HepG2 (cell line): ENCODE data around the gene SOX12. TPM values are rescaled to one million over a fixed set of nuclear protein-coding genes. Genes with fewer than 3 reads are reported as not detected.

Experiments
- AGO2 ChIP-seq: fragments of 200-400 bp; formaldehyde crosslinking; optimal IDR thresholded peaks from 2 replicates; pipeline ENCODE3; 2017; ENCODE audit warnings: mild to moderate bottlenecking, low read depth, low read length, moderate library complexity
- BRD4 ChIP-seq: sonication (generic); formaldehyde crosslinking; IDR thresholded peaks from 2 replicates; pipeline ENCODE4 v1.4.0; 2020; ENCODE audit warnings: missing genetic modification reagents
- CCAR2 ChIP-seq: fragments of 200-400 bp; formaldehyde crosslinking; optimal IDR thresholded peaks from 2 replicates; pipeline ENCODE3; 2018; ENCODE audit warnings: low read depth, mild to moderate bottlenecking, low read length, moderate library complexity
- DNMT1 ChIP-seq: sonication (generic); formaldehyde crosslinking; IDR thresholded peaks from 2 replicates; pipeline ENCODE4 v1.5.1; 2020; ENCODE audit warnings: mild to moderate bottlenecking, missing genetic modification reagents
- GPN1 ChIP-seq: sonication (generic); formaldehyde crosslinking; IDR thresholded peaks from 2 replicates; pipeline ENCODE4 v1.5.1; 2020; ENCODE audit warnings: missing genetic modification reagents, borderline replicate concordance
- HNRNPLL ChIP-seq: fragments of 200-400 bp; formaldehyde crosslinking; IDR thresholded peaks from 2 replicates; pipeline ENCODE4 v1.6.1; 2017; ENCODE audit warnings: mild to moderate bottlenecking, low read depth, low read length; ENCODE audit not compliant: poor library complexity, severe bottlenecking
- IKZF1 ChIP-seq: fragments of 450-650 bp; IDR thresholded peaks from 2 replicates; pipeline ENCODE4 v1.7.1; 2016
- NCOA5 ChIP-seq: sonication (generic); formaldehyde crosslinking; IDR thresholded peaks from 2 replicates; pipeline ENCODE4 v1.4.0; 2020; ENCODE audit warnings: missing genetic modification reagents
- PAF1 ChIP-seq: IDR thresholded peaks from 2 replicates; pipeline ENCODE4 v1.6.1; 2016; ENCODE audit warnings: missing genetic modification reagents, missing compliant biosample characterization
- PBX3 ChIP-seq: sonication (generic); formaldehyde crosslinking; IDR thresholded peaks from 2 replicates; pipeline ENCODE4 v1.8.1; 2023; ENCODE audit warnings: missing genetic modification reagents, inconsistent platforms, borderline replicate concordance
- SALL1 ChIP-seq: sonication (generic); formaldehyde crosslinking; IDR thresholded peaks from 2 replicates; pipeline ENCODE4 v1.8.0; 2022; ENCODE audit warnings: mild to moderate bottlenecking, missing genetic modification reagents
- TAF15 ChIP-seq: fragments of 200-400 bp; formaldehyde crosslinking; IDR thresholded peaks from one replicate; pipeline ENCODE4 v1.6.1; 2018; ENCODE audit warnings: mild to moderate bottlenecking, low read depth, low read length; ENCODE audit not compliant: poor library complexity, severe bottlenecking
- TARDBP ChIP-seq: sonication (generic); formaldehyde crosslinking; IDR thresholded peaks from 2 replicates; pipeline ENCODE4 v1.8.0; 2022; ENCODE audit warnings: mild to moderate bottlenecking, missing genetic modification reagents
- TBP ChIP-seq: sonication (generic); formaldehyde crosslinking; IDR thresholded peaks from 2 replicates; pipeline ENCODE4 v1.5.0; 2020; ENCODE audit warnings: missing genetic modification reagents
- TMF1 ChIP-seq: sonication (generic); formaldehyde crosslinking; IDR thresholded peaks from 2 replicates; pipeline ENCODE4 v1.8.1; 2022; ENCODE audit warnings: low read depth, missing genetic modification reagents
- ZEB1 ChIP-seq: IDR thresholded peaks from 2 replicates; pipeline ENCODE4 v1.6.1; 2012; ENCODE audit warnings: mild to moderate bottlenecking, low read depth, inconsistent platforms; ENCODE audit not compliant: insufficient replicate concordance
- ZNF160 ChIP-seq: sonication (generic); formaldehyde crosslinking; IDR thresholded peaks from 2 replicates; pipeline ENCODE4 v1.8.0; 2022; ENCODE audit warnings: mild to moderate bottlenecking, inconsistent platforms, missing genetic modification reagents
- ZNF251 ChIP-seq: sonication (generic); formaldehyde crosslinking; IDR thresholded peaks from 2 replicates; pipeline ENCODE4 v1.9.0; 2021; ENCODE audit warnings: mild to moderate bottlenecking, missing genetic modification reagents
- ZNF274 ChIP-seq: sonication (generic); formaldehyde crosslinking; IDR thresholded peaks from 2 replicates; pipeline ENCODE4 v1.5.1; 2020; ENCODE audit warnings: mild to moderate bottlenecking, missing genetic modification reagents
- ZNF441 ChIP-seq: sonication (generic); formaldehyde crosslinking; IDR thresholded peaks from 2 replicates; pipeline ENCODE4 v1.7.0; 2021; ENCODE audit warnings: missing genetic modification reagents, borderline replicate concordance
- ZNF589 ChIP-seq: sonication (generic); formaldehyde crosslinking; conservative IDR thresholded peaks from 2 replicates; pipeline ENCODE4 v1.8.0; 2022; ENCODE audit warnings: mild to moderate bottlenecking, moderate library complexity, missing genetic modification reagents
- ZNF598 ChIP-seq: sonication (generic); formaldehyde crosslinking; IDR thresholded peaks from 2 replicates; pipeline ENCODE4 v1.5.1; 2020; ENCODE audit warnings: mild to moderate bottlenecking, missing genetic modification reagents, borderline replicate concordance
- polyA plus RNA-seq, 8 experiments: library from polyadenylated mRNA; depleted of rRNA in 3 of 8; stranded (reverse) in 7 of 8; unstranded in 1 of 8; fragments of >200 nt; fragmentation: Illumina TruSeq in 4 of 8; extraction: Trizol in 4 of 8; gene quantifications; 2 replicates each; pipeline versions ENCODE4 v1.2.1 to v1.2.3, GENCODE V29; 2011 to 2016; ENCODE audit warnings: low read depth in 4 of 8, missing spikeins in 1 of 8, mixed read lengths in 1 of 8; ENCODE audit not compliant: insufficient read depth in 1 of 8
- total RNA-seq, 5 experiments: library from RNA; depleted of rRNA; stranded (reverse); fragments of >200 nt; fragmentation: Illumina TruSeq; extraction: Trizol; gene quantifications; 2 replicates each; pipeline ENCODE4 v1.2.3, GENCODE V29; 2016; ENCODE audit warnings: low read depth in 1 of 5
- TF ChIP-seq, protein P1 (sequence below): sonication (generic); formaldehyde crosslinking; IDR thresholded peaks from 2 replicates; pipeline ENCODE4 v1.8.1; 2023; ENCODE audit warnings: mild to moderate bottlenecking, inconsistent platforms, moderate library complexity, missing genetic modification reagents, borderline replicate concordance
- TF ChIP-seq, protein P2 (sequence below): sonication (generic); formaldehyde crosslinking; conservative IDR thresholded peaks from 2 replicates; pipeline ENCODE4 v1.8.0; 2022; ENCODE audit warnings: low read depth, missing genetic modification reagents
- TF ChIP-seq, protein P3 (sequence below): sonication (generic); formaldehyde crosslinking; conservative IDR thresholded peaks from 2 replicates; pipeline ENCODE4 v1.8.0; 2022; ENCODE audit warnings: missing genetic modification reagents

SOX12 gene
- total and polyA plus RNA-seq, 2 of the 13 experiments (the other 11 are each of a cell fraction or from before 2014, with no cell fraction given), result 10.0 to 18.7 TPM

DNA sequence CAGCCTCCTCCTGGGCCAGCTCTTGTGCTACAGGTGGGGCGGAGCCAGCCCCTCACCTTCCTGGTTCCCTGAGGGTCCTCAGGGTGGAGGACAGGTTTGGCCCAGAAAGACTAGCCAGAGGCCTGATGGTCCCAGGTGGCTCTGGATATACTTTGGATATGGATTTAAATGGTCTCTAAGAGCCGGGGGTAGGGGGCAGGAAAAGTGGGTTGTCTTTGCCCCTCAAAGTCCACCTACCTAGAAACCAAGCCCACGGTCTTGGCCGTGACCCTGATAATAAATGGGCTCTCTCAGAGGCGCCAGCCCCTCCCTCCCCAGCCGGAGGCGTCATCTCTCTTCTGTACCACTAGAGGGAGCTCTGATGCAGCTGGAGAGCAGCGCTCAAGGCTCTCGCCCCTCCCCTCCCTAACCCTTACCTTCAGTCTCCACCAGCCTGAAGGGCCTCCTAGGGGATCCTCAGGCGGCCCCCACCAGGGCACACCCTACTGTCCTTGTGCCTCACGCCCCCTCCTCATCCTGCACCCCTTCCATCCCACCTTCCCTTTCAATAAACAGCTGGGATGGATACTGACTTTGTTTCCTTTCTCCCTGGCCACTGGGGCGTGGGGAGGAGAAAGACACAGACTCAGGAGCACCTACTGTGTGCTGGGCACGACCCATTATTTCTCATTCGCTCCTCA, 29.1 kb downstream of the SOX12 start (continued):
- TF ChIP-seq ZNF160 (no peak), NCOA5 (CRISPR knock-in tag) (no peak), PBX3 (no peak), ZNF274 (CRISPR knock-in tag) (peak; percentile 54; the same call in 1 of the 2 replicates), SALL1 (peak; percentile 88), TAF15 (no peak), PAF1 (CRISPR knock-in tag) (peak; percentile 95), TBP (no peak), ZNF598 (CRISPR knock-in tag) (peak; percentile 80; the same call in 1 of the 2 replicates), AGO2 (no peak), BRD4 (CRISPR knock-in tag) (no peak), ZNF441 (CRISPR knock-in tag) (no peak), IKZF1 (no peak), ZEB1 (peak; percentile 26), TMF1 (CRISPR knock-in tag) (0 out of 2 replicates have a peak, but pooled peaks have one; percentile 17), TARDBP (CRISPR knock-in tag) (peak; percentile 74; the same call in 1 of the 2 replicates), ZNF589 (CRISPR knock-in tag) (no peak), CCAR2 (peak; percentile 83), GPN1 (CRISPR knock-in tag) (no peak), DNMT1 (peak; percentile 81; the same call in 1 of the 2 replicates), HNRNPLL (no peak), ZNF251 (no peak)
- TF ChIP-seq, protein P1, sequence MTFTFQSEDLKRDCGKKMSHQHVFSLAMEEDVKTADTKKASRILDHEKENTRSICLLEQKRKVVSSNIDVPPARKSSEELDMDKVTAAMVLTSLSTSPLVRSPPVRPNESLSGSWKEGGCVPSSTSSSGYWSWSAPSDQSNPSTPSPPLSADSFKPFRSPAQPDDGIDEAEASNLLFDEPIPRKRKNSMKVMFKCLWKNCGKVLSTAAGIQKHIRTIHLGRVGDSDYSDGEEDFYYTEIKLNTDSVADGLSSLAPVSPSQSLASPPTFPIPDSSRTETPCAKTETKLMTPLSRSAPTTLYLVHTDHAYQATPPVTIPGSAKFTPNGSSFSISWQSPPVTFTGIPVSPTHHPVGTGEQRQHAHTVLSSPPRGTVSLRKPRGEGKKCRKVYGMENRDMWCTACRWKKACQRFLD, result 0 out of 2 replicates have a peak, but pooled peaks have one; percentile 51
- TF ChIP-seq, protein P2, sequence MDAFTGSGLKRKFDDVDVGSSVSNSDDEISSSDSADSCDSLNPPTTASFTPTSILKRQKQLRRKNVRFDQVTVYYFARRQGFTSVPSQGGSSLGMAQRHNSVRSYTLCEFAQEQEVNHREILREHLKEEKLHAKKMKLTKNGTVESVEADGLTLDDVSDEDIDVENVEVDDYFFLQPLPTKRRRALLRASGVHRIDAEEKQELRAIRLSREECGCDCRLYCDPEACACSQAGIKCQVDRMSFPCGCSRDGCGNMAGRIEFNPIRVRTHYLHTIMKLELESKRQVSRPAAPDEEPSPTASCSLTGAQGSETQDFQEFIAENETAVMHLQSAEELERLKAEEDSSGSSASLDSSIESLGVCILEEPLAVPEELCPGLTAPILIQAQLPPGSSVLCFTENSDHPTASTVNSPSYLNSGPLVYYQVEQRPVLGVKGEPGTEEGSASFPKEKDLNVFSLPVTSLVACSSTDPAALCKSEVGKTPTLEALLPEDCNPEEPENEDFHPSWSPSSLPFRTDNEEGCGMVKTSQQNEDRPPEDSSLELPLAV (CRISPR knock-in tag), result no peak
- TF ChIP-seq, protein P3, sequence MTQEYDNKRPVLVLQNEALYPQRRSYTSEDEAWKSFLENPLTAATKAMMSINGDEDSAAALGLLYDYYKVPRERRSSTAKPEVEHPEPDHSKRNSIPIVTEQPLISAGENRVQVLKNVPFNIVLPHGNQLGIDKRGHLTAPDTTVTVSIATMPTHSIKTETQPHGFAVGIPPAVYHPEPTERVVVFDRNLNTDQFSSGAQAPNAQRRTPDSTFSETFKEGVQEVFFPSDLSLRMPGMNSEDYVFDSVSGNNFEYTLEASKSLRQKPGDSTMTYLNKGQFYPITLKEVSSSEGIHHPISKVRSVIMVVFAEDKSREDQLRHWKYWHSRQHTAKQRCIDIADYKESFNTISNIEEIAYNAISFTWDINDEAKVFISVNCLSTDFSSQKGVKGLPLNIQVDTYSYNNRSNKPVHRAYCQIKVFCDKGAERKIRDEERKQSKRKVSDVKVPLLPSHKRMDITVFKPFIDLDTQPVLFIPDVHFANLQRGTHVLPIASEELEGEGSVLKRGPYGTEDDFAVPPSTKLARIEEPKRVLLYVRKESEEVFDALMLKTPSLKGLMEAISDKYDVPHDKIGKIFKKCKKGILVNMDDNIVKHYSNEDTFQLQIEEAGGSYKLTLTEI (CRISPR knock-in tag), result no peak
